Esophagus squamous epithelium (tissue), 5 donors: ENCODE results near the gene BCL2A1. TPM values are rescaled to one million over a fixed set of nuclear protein-coding genes. Genes with fewer than 3 reads are reported as not detected.

ENCODE experiments used
- DNase-seq: peaks from one replicate; lab custom pipeline; 2025; lab: John Stamatoyannopoulos, UW
- H3K27ac ChIP-seq, 4 donors: fragments of 200-600 bp; sonication (generic); one replicate each; pipeline ENCODE4 v1.5.1; 2016 to 2019; ENCODE audit warnings: mild to moderate bottlenecking in 1 of 4
- H3K27me3 ChIP-seq, 4 donors: fragments of 200-600 bp; sonication (generic); 1 replicate in 3 of 4; 2 replicates in 1 of 4; pipeline versions ENCODE4 v1.5.1 to v1.6.0; 2017 to 2021; ENCODE audit warnings: antibody characterized with exemption in 1 of 4
- H3K36me3 ChIP-seq, 3 donors: fragments of 200-600 bp; sonication (generic); one replicate each; pipeline ENCODE4 v1.5.1; 2016 to 2019
- H3K4me1 ChIP-seq, 3 donors: fragments of 200-600 bp; sonication (generic); one replicate each; pipeline ENCODE4 v1.5.1; 2017 to 2019
- H3K4me3 ChIP-seq, 4 donors: fragments of 200-600 bp; sonication (generic); 1 replicate in 3 of 4; 2 replicates in 1 of 4; pipeline ENCODE4 v1.5.1; 2016 to 2019; ENCODE audit warnings: mild to moderate bottlenecking in 2 of 4, moderate library complexity in 1 of 4
- H3K9me3 ChIP-seq, 3 donors: fragments of 200-600 bp; sonication (generic); one replicate each; pipeline ENCODE4 v1.5.1; 2016 to 2019
- CTCF ChIP-seq, 6 experiments: fragments of 450-650 bp in 4 of 6; fragments of 200-600 bp in 2 of 6; sonication (generic) in 2 of 6; IDR thresholded peaks; one replicate each; pipeline ENCODE4 v1.5.1; 2016 to 2019; ENCODE audit warnings: antibody characterized with exemption in 6 of 6, mild to moderate bottlenecking in 4 of 6, moderate library complexity in 4 of 6
- POLR2A ChIP-seq, 4 donors: fragments of 450-650 bp; IDR thresholded peaks; one replicate each; pipeline ENCODE4 v1.6.1; 2017; ENCODE audit warnings: antibody characterized with exemption in 4 of 4, mild to moderate bottlenecking in 4 of 4, moderate library complexity in 3 of 4
- WGBS, 2 donors: methylation state at CpG; one replicate each; pipeline ENCODE4 v1.1.5; 2018; 5-methylcytosine and 5-hydroxymethylcytosine counted together
- intact Hi-C: fragments of 100-400 bp; cut with DNase I; formaldehyde crosslinking; loops from one replicate; pipeline ENCODE4 v1.15.0; 2022
- total RNA-seq, 4 donors: library from RNA; depleted of rRNA; stranded (reverse); fragments of >200 nt; gene quantifications; one replicate each; pipeline ENCODE4 v1.1.0, GENCODE V29; 2016
- donor health status: DM: yes; HTN: yes; CAD: no.

The BCL2A1 gene
- total RNA-seq, 4 donors from 2014 or later, result 0.45 to 2.7 (median 1.2) TPM; not detected in 1

- intact Hi-C loops, result no loop called here
- Histone ChIP-seq H3K4me1 (peaks cover 4 to 19% (median 9%) of the 10 kb centered on the region in 3 donors), H3K27ac (peak overlapping the region; percentile 93 to 99 (median 96)), H3K27me3 (peaks cover 0 to 5% (median 0%) of the 10 kb centered on the region in 4 donors), H3K9me3 (peaks cover 0 to 28% (median 26%) of the 10 kb centered on the region in 3 donors), H3K4me3 (peak overlapping the region; percentile 62 to 100 (median 84)), H3K36me3 (peaks cover 0 to 24% (median 0%) of the 10 kb centered on the region in 3 donors)
- DNase-seq, result no peak
- 90 to 91% methylated on average over 24 of the region's 24 CpGs for WGBS, 2 donors
- TF ChIP-seq POLR2A (IDR thresholded peaks at IDR 0.05) (no peak), CTCF (IDR thresholded peaks at IDR 0.05) (no peak)
Observed at GRCh38 chr15:79924379-79924778, 46.6 kb downstream of the BCL2A1 start.

DNA sequence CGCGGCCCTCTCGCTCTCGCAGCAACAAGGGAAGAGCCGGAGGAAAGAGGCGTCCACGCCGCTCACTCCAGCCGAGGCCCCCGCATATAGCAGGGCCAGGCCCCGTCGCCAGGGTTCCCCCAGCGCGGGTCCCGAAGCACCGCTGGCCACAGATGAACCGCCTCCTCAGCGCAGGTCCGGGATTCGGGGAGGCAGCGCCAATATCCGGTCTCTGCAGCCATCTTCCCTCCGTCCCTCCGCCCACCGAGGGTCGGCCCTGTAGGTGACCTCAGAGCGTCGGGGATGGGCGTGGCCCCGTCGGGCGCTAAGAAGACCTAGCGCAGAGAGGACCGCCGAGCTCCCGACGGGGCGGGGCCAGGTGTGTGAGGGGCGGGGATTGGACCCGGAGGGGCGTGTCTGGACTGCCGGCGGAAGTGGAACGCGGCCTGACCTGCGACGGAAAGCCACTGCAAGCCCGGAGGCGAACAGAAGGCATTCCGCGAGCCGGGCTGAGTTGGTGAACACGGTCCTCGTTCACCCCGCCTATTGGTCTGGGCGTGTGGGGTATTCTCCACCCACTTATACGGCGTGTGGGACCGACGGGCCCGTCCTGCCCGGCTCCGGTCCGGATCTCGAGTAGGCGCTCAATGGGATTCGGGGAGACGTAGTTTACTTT is 47.4 kb downstream of the BCL2A1 start:
- Histone ChIP-seq H3K9me3 (peaks cover 0 to 35% (median 33%) of the 10 kb centered on the region in 3 donors), H3K4me3 (peak overlapping the region; percentile 62 to 100 (median 84)), H3K4me1 (peaks cover 4 to 19% (median 9%) of the 10 kb centered on the region in 3 donors), H3K27me3 (no peaks in the 10 kb centered on the region), H3K36me3 (peaks cover 0 to 29% (median 0%) of the 10 kb centered on the region in 3 donors), H3K27ac (peak overlapping the region; percentile 93 to 99 (median 96))
- intact Hi-C loops, result no loop called here
- 1 to 2% methylated on average over 16 of the region's 68 CpGs for WGBS, 2 donors
- TF ChIP-seq CTCF (IDR thresholded peaks at IDR 0.05) (no peak), POLR2A (IDR thresholded peaks at IDR 0.05) (peak in 3 of 4 donors; percentile 61 to 92 (median 66))
- peak; percentile 84 for DNase-seq

DNA sequence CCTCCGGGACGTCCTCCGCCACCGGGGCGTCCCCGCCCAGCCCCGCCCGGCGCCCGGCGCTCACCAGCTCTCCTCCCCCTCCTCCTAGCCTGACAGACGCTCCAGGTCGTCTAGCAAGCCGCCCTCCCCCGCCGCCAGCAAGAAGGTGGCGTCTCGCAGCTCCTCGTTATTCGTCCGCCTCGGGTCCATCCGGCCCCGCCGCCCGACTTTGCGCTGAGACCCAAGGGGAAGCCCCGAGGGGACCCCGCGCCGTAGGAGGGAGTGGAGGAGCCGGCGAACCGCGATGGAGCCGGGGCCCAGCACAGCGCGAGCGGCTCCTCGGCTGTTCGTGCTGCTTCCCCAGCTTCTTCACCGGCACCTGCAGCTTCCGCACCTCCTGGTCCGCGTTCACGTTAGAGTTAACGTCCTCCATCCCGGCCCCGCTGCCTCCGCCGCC is 47.9 kb downstream of the BCL2A1 start:
- Histone ChIP-seq H3K9me3 (peaks cover 0 to 39% (median 39%) of the 10 kb centered on the region in 3 donors), H3K4me3 (peak overlapping the region; percentile 62 to 100 (median 84)), H3K36me3 (peaks cover 0 to 32% (median 0%) of the 10 kb centered on the region in 3 donors), H3K27me3 (no peaks in the 10 kb centered on the region), H3K4me1 (peaks cover 4 to 19% (median 9%) of the 10 kb centered on the region in 3 donors), H3K27ac (peak overlapping the region; percentile 93 to 99 (median 96))
- intact Hi-C loops, result no loop called here
- WGBS, 2 donors, result no CpG with 5 or more reads among the region's 51 CpGs
- no peak for DNase-seq
- TF ChIP-seq POLR2A (IDR thresholded peaks at IDR 0.05) (no peak), CTCF (IDR thresholded peaks at IDR 0.05) (no peak)

- intact Hi-C loops, result no loop called here
- Histone ChIP-seq H3K4me1 (peaks cover 4 to 19% (median 9%) of the 10 kb centered on the region in 3 donors), H3K36me3 (peaks cover 0 to 35% (median 0%) of the 10 kb centered on the region in 3 donors), H3K27ac (peak overlapping the region; percentile 93 to 99 (median 96)), H3K27me3 (no peaks in the 10 kb centered on the region), H3K9me3 (peaks cover 0 to 44% (median 44%) of the 10 kb centered on the region in 3 donors), H3K4me3 (peak overlapping the region; percentile 62 to 100 (median 84))
- TF ChIP-seq CTCF (IDR thresholded peaks at IDR 0.05) (no peak), POLR2A (IDR thresholded peaks at IDR 0.05) (no peak)
- 21 to 40% methylated on average over 5 to 8 of the region's 17 CpGs for WGBS, 2 donors
- DNase-seq, result no peak
Observed at GRCh38 chr15:79922512-79923078, 48.4 kb downstream of the BCL2A1 start.
